Smooth muscle cell (in vitro differentiated cells): ENCODE data around the gene UCN2. TPM values are rescaled to one million over a fixed set of nuclear protein-coding genes. Genes with fewer than 3 reads are reported as not detected.

Experiments
- DNase-seq: peaks from one replicate; lab custom pipeline; 2025; ENCODE audit not compliant: unreplicated experiment; lab: John Stamatoyannopoulos, UW
- H2AFZ ChIP-seq: fragments of 200-600 bp; sonication (generic); 2 replicates; pipeline ENCODE4 v1.6.0; 2016; ENCODE audit warnings: antibody characterized with exemption, low read depth, mild to moderate bottlenecking
- H3F3A ChIP-seq: fragments of 200-600 bp; sonication (generic); 2 replicates; pipeline ENCODE4 v1.6.0; 2017; ENCODE audit warnings: antibody characterized with exemption, low read depth
- H3K27ac ChIP-seq: fragments of 200-600 bp; sonication (generic); 2 replicates; pipeline ENCODE4 v1.5.1; 2016; ENCODE audit warnings: low read depth, mild to moderate bottlenecking
- H3K27me3 ChIP-seq: fragments of 200-600 bp; sonication (generic); 2 replicates; pipeline ENCODE4 v1.6.1; 2016; ENCODE audit warnings: low read depth, mild to moderate bottlenecking
- H3K36me3 ChIP-seq: fragments of 200-600 bp; sonication (generic); 2 replicates; pipeline ENCODE4 v1.5.1; 2016; ENCODE audit warnings: low read depth
- H3K4me1 ChIP-seq: fragments of 200-600 bp; sonication (generic); 2 replicates; pipeline ENCODE4 v1.5.1; 2016; ENCODE audit warnings: low read depth
- H3K4me2 ChIP-seq: fragments of 200-600 bp; sonication (generic); 2 replicates; pipeline ENCODE4 v1.6.0; 2016; ENCODE audit warnings: mild to moderate bottlenecking
- H3K4me3 ChIP-seq: fragments of 200-600 bp; sonication (generic); 2 replicates; pipeline ENCODE4 v1.5.1; 2016; ENCODE audit warnings: mild to moderate bottlenecking
- H3K79me2 ChIP-seq: fragments of 200-600 bp; sonication (generic); 2 replicates; pipeline ENCODE4 v1.6.0; 2016; ENCODE audit warnings: low read depth, mild to moderate bottlenecking
- H3K9ac ChIP-seq: fragments of 200-600 bp; sonication (generic); 2 replicates; pipeline ENCODE4 v1.6.0; 2016; ENCODE audit warnings: low read depth
- H3K9me3 ChIP-seq: fragments of 200-600 bp; sonication (generic); replicated peaks from 2 replicates; pipeline ENCODE4 v1.5.1; 2016; ENCODE audit warnings: low read depth
- H4K20me1 ChIP-seq: fragments of 200-600 bp; sonication (generic); 2 replicates; pipeline ENCODE4 v1.6.0; 2016; ENCODE audit warnings: low read depth
- CTCF ChIP-seq: fragments of 200-600 bp; sonication (generic); IDR thresholded peaks from 2 replicates; pipeline ENCODE4 v1.5.1; 2017; ENCODE audit warnings: borderline replicate concordance, mild to moderate bottlenecking, antibody characterized with exemption; ENCODE audit not compliant: insufficient read depth, poor library complexity, severe bottlenecking
- WGBS: methylation state at CpG from one replicate; pipeline ENCODE4 v1.1.7; 2016; ENCODE audit warnings: low lambda C conversion rate; 5-methylcytosine and 5-hydroxymethylcytosine counted together
- polyA plus RNA-seq: library from polyadenylated mRNA; unstranded; fragments of >200 nt; fragmentation: Nextera tagmentation; extraction: Ambion mirVana; gene quantifications from 2 replicates; pipeline ENCODE4 v1.2.1, GENCODE V29; 2016
- total RNA-seq: library from RNA; depleted of rRNA; stranded (reverse); fragments of >200 nt; gene quantifications from 2 replicates; pipeline ENCODE4 v1.2.3, GENCODE V29; 2014

Gene UCN2
- total and polyA plus RNA-seq, 2 experiments from 2014 or later = 4.3 to 7.0 TPM

GRCh38 chr3:48555231-48555948 lies 8.2 kb downstream of the UCN2 start:
- Histone ChIP-seq H2AFZ (no peak overlapping the region), H3K4me3 (peak overlapping the region; percentile 79), H3K4me1 (peaks cover 20% of the 10 kb centered on the region), H3K36me3 (no peaks in the 10 kb centered on the region), H3F3A (peaks cover 21% of the 10 kb centered on the region), H4K20me1 (peaks cover 58% of the 10 kb centered on the region), H3K27me3 (no peaks in the 10 kb centered on the region), H3K4me2 (peak overlapping the region; percentile 94), H3K9me3 (no peaks in the 10 kb centered on the region), H3K9ac (peak overlapping the region; percentile 47), H3K79me2 (peaks cover 49% of the 10 kb centered on the region), H3K27ac (no peak overlapping the region)
- WGBS = 61% methylated on average over 10 of the region's 10 CpGs
- no peak for DNase-seq
- TF ChIP-seq CTCF = no peak

- H3K27me3 ChIP-seq = no peaks in the 10 kb centered on the region
- no peak for TF ChIP-seq CTCF
- WGBS = 86% methylated on average over 14 of the region's 14 CpGs
Observed at GRCh38 chr3:48553886-48554845, 9.4 kb downstream of the UCN2 start.

GRCh38 chr3:48553361-48553760 lies 10.2 kb downstream of the UCN2 start:
- WGBS = 99% methylated on average over 5 of the region's 5 CpGs
- Histone ChIP-seq H3K9me3 (no peaks in the 10 kb centered on the region), H3K36me3 (no peaks in the 10 kb centered on the region), H3K4me3 (no peak overlapping the region), H3F3A (peaks cover 4% of the 10 kb centered on the region), H3K79me2 (peaks cover 49% of the 10 kb centered on the region), H2AFZ (no peak overlapping the region), H4K20me1 (peaks cover 78% of the 10 kb centered on the region), H3K9ac (no peak overlapping the region), H3K4me1 (peaks cover 17% of the 10 kb centered on the region), H3K27me3 (no peaks in the 10 kb centered on the region), H3K4me2 (no peak overlapping the region), H3K27ac (no peak overlapping the region)
- TF ChIP-seq CTCF = no peak
- DNase-seq = no peak

More at GRCh38 chr3:48553886-48554845, 9.4 kb downstream of the UCN2 start:
- DNase-seq = no peak
- Histone ChIP-seq H3K79me2 (peaks cover 49% of the 10 kb centered on the region), H3K36me3 (no peaks in the 10 kb centered on the region), H3K27ac (no peak overlapping the region), H3K9me3 (no peaks in the 10 kb centered on the region), H4K20me1 (peaks cover 70% of the 10 kb centered on the region), H3K4me1 (peaks cover 17% of the 10 kb centered on the region), H2AFZ (no peak overlapping the region), H3K4me3 (no peak overlapping the region), H3K9ac (no peak overlapping the region), H3F3A (peaks cover 11% of the 10 kb centered on the region), H3K4me2 (peak overlapping the region; percentile 94)
